ENCODE measurements around the gene MAT2B. TPM values are rescaled to one million over a fixed set of nuclear protein-coding genes. Genes with fewer than 3 reads are reported as not detected.

Gene MAT2B
- polyA plus RNA-seq, 3 donors, result 34.8 to 165 (median 142) TPM

DNA sequence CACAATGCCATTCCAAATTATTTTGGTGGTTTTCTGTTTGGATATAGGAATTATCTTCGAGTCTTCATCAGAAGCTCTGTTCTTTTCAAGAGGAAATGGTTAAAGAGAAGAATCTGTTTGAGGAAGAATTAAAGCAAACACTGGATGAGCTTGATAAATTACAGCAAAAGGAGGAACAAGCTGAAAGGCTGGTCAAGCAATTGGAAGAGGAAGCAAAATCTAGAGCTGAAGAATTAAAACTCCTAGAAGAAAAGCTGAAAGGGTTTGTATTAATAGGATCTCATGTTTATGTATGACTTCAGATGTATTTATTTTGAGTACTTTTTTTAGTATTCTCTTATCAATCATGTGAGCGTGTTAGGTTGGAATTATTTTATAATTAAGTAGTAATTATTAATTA, 30.0 kb upstream of the MAT2B start:
- Histone ChIP-seq H3K27me3 (ENCODE audit: control insufficient read depth in 2 of 2, insufficient read depth in 2 of 2, low read length in 2 of 2) (no peaks in the 10 kb centered on the region), H3K9ac (ENCODE audit: insufficient read depth, low read length, poor library complexity, severe bottlenecking) (no peak overlapping the region), H3K36me3 (replicated peaks in 1 of 2; ENCODE audit: control insufficient read depth in 1 of 2, insufficient read depth in 2 of 2, low read length in 2 of 2) (peaks cover 48 to 88% of the 10 kb centered on the region in 2 donors), H2AFZ (ENCODE audit: insufficient read depth, low read depth, low read length, poor library complexity, severe bottlenecking) (peak overlapping the region; percentile 21), H3K4me3 (replicated peaks in 1 of 3; ENCODE audit: low read depth in 2 of 3, low read length in 3 of 3) (no peak overlapping the region), H3K27ac (ENCODE audit: low read depth in 1 of 2, low read length in 2 of 2) (peak overlapping the region in 1 of 2 donors; percentile 29), H3K79me2 (ENCODE audit: insufficient read depth, low read length) (no peaks in the 10 kb centered on the region), H3K9me3 (replicated peaks in 1 of 2; ENCODE audit: control insufficient read depth in 1 of 2, insufficient read depth in 1 of 2, low read length in 2 of 2) (no peaks in the 10 kb centered on the region), H3K4me2 (replicated peaks; ENCODE audit: extremely low read depth, low read length, poor library complexity, severe bottlenecking) (no peak overlapping the region), H3K4me1 (ENCODE audit: control insufficient read depth in 1 of 2, insufficient read depth in 2 of 2, low read length in 2 of 2) (no peaks in the 10 kb centered on the region), H4K20me1 (ENCODE audit: insufficient read depth, low read length) (no peaks in the 10 kb centered on the region)
- H3K4me3 Mint-ChIP-seq, result no peak overlapping the region
- H3K4me1 Mint-ChIP-seq, result peaks cover 4% of the 10 kb centered on the region
- peak overlapping the region in 1 of 7 donors; percentile 51 for H3K27ac Mint-ChIP-seq
- 40% methylated on average over 1 of the region's 2 CpGs for WGBS (ENCODE audit: insufficient coverage)
- no peaks in the 10 kb centered on the region for H3K9me3 Mint-ChIP-seq
- peaks cover 57 to 74% of the 10 kb centered on the region in 2 donors for H3K36me3 Mint-ChIP-seq
- intact Hi-C loops (cut with micrococcal nuclease), result no loop called here
- TF ChIP-seq, protein P1, sequence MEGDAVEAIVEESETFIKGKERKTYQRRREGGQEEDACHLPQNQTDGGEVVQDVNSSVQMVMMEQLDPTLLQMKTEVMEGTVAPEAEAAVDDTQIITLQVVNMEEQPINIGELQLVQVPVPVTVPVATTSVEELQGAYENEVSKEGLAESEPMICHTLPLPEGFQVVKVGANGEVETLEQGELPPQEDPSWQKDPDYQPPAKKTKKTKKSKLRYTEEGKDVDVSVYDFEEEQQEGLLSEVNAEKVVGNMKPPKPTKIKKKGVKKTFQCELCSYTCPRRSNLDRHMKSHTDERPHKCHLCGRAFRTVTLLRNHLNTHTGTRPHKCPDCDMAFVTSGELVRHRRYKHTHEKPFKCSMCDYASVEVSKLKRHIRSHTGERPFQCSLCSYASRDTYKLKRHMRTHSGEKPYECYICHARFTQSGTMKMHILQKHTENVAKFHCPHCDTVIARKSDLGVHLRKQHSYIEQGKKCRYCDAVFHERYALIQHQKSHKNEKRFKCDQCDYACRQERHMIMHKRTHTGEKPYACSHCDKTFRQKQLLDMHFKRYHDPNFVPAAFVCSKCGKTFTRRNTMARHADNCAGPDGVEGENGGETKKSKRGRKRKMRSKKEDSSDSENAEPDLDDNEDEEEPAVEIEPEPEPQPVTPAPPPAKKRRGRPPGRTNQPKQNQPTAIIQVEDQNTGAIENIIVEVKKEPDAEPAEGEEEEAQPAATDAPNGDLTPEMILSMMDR (IDR thresholded peaks at IDR 0.05), result no peak
- H3K27me3 Mint-ChIP-seq (ENCODE audit: low read depth in 3 of 3), result peaks cover 0 to 1% (median 0%) of the 10 kb centered on the region in 3 donors
- DNase-seq, result no peak

DNA sequence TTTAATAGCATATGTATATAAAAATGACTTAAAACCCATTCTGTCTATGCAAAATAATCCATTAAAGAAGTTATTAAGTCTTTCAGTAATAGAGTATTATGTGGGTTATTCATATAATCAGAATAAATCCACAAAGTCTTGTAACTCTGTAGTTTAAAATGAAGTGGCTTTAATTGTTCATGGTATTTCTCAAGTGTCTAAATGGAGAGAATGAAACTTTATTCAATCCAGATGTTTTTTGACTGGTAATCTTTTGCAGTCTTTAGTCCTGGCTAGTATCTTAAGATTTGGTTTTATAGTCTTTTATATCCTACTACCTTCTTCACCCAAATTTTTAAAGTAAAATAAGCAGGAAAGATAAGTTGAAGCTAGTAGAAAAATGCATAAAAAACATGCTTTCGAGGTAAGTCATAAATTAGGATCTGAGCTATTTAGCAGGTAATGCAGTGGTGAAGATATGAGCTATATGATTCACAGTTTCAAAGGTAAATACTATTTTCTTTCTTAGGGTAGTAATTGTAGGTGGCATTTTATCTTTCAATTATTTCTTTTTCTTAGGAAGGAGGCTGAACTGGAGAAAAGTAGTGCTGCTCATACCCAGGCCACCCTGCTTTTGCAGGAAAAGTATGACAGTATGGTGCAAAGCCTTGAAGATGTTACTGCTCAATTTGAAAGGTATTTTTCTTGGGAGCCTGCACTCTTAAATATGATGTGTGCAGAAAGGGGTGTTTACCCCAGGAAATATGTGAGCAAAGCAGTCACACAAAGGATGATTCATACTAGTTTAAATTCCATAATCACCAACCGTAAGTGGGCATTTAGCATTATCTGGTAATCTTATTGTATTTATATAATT, 27.1 kb upstream of the MAT2B start:
- H3K27me3 Mint-ChIP-seq (ENCODE audit: low read depth in 3 of 3), result peaks cover 0 to 1% (median 0%) of the 10 kb centered on the region in 3 donors
- Histone ChIP-seq H3K4me2 (replicated peaks; ENCODE audit: extremely low read depth, low read length, poor library complexity, severe bottlenecking) (no peak overlapping the region), H3K9ac (ENCODE audit: insufficient read depth, low read length, poor library complexity, severe bottlenecking) (no peak overlapping the region), H3K27me3 (ENCODE audit: control insufficient read depth in 2 of 2, insufficient read depth in 2 of 2, low read length in 2 of 2) (no peaks in the 10 kb centered on the region), H3K36me3 (replicated peaks in 1 of 2; ENCODE audit: control insufficient read depth in 1 of 2, insufficient read depth in 2 of 2, low read length in 2 of 2) (peaks cover 43 to 84% of the 10 kb centered on the region in 2 donors), H2AFZ (ENCODE audit: insufficient read depth, low read depth, low read length, poor library complexity, severe bottlenecking) (no peak overlapping the region), H3K27ac (ENCODE audit: low read depth in 1 of 2, low read length in 2 of 2) (no peak overlapping the region), H4K20me1 (ENCODE audit: insufficient read depth, low read length) (no peaks in the 10 kb centered on the region), H3K79me2 (ENCODE audit: insufficient read depth, low read length) (no peaks in the 10 kb centered on the region), H3K4me3 (replicated peaks in 1 of 3; ENCODE audit: low read depth in 2 of 3, low read length in 3 of 3) (no peak overlapping the region), H3K9me3 (replicated peaks in 1 of 2; ENCODE audit: control insufficient read depth in 1 of 2, insufficient read depth in 1 of 2, low read length in 2 of 2) (no peaks in the 10 kb centered on the region), H3K4me1 (ENCODE audit: control insufficient read depth in 1 of 2, insufficient read depth in 2 of 2, low read length in 2 of 2) (no peaks in the 10 kb centered on the region)
- no peak overlapping the region for H3K4me3 Mint-ChIP-seq
- H3K27ac Mint-ChIP-seq, result peak overlapping the region in 1 of 7 donors; percentile 37
- peaks cover 4% of the 10 kb centered on the region for H3K4me1 Mint-ChIP-seq
- H3K36me3 Mint-ChIP-seq, result peaks cover 50 to 74% of the 10 kb centered on the region in 2 donors
- H3K9me3 Mint-ChIP-seq, result no peaks in the 10 kb centered on the region
- no peak for DNase-seq
- intact Hi-C loops (cut with micrococcal nuclease), result no loop called here
- TF ChIP-seq, protein P1 (IDR thresholded peaks at IDR 0.05), result no peak
- WGBS (ENCODE audit: insufficient coverage), result no CpG with 5 or more reads among the region's 2 CpGs
